Stimulated activated CD8-positive, alpha-beta memory T cell treated with anti-CD3 and anti-CD28 coated beads, Interleukin-12 subunit alpha, Interleukin-12 subunit beta, amount 100 ng/mL, for 1 hour (primary cell): Measurements from ENCODE around the gene HINFP.
"Not testable (repeated sequence)": the region's sequence is repeated elsewhere in the genome, so short reads cannot be mapped to it uniquely, and the experiment has no call there.

Experiments
- DNase-seq: peaks from one replicate; pipeline ENCODE4 v3.0.0-alpha.2; 2020; ENCODE audit warnings: low read depth

Gene HINFP

DNA sequence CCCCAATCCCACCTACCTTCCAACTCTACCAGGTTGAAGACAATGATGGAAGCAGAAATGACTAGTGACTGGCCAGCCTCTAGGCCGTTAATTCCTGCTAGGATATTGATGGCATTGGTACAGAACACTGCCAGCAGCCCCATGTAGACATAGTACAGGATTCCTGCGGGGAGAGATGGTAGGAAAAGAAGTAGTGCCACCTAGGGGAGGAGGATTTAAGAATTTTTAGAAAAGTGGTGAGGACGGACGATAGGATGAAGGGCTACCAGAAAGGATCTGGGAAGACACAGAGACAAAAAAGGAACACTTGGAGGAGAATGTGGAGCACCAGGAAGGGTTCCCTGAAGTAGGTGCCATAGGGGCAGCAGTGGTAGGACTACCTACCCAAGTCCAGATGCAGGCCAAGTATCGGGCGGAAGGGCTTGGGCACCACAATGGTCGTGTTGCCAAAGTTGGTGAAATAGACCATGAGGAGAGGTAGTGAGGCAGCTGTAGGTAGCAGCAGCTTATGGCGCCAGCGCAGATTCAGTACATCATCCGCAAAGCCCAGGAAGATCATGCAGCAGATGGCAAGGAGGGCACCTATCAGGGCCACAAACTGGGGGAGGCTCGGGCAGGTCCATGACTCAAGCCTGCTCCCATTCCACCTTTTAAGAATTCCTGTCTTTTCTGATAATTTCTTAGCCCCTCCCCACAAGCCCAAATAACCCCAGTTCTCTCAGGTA, 21.0 kb upstream of the HINFP start:
- no peak for DNase-seq

- no peak for DNase-seq
Measured at GRCh38 chr11:119100994-119101758, 20.2 kb upstream of the HINFP start.

DNA sequence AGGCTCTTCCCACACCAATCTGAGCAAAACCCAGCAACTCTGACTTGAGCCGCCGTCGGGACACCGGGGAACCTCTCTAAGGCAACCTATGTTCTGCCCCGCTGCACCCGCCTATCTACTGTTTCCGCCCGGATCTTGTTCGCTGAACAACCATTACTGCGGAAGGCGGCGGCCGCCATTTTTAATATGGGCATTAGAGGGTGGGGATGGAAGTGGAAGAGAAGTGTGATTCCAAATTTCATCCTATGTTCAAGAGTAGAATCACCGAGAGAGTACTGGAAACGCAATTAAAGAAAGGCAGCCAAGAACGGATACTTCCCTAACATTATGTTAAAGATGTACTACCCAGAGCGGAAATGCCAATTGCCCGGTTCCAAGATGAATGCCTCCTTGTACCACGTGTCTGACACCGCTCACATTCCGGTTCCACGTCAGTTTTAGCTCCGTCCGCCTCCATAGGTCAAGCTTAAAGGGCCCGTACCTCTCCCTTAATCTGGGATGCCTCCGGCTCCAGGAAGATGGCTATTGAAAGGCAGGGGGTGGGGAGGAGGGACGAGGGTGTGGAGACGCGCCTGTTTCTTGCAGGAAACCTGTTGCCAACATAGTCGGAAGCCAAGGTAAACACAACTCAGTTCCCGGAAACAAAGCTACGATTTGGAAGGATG, 19.5 kb upstream of the HINFP start, which contains the start of gene DPAGT1:
Gene DPAGT1 (minus strand): TSS at position 95 of the 665 bp plus-strand sequence. CDS start 198 bp downstream, outside the sequence.
- DNase-seq = peak; percentile 78

GRCh38 chr11:119103161-119103664, 18.2 kb upstream of the HINFP start:
- not testable (repeated sequence) for DNase-seq

DNA sequence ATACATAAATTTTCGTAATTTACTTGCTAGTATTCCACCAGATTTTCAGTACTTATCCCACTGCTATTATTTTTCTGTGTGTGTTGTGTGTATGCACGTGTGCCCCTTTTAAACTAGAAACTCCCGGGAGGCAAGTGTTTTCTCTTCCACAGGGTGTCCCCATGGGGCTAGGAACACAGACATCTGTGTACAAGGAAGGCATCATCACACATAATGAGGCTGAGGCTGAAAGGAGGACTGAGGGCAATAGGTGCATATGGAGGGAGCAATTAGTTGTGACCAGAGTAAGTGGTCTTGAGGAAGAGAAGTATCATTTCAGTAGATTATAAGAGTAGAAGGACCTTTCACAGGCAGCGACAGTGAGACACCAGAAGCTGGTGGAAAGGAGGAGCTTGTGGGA, 17.6 kb upstream of the HINFP start:
- DNase-seq = no peak

GRCh38 chr11:119106564-119107537, 14.5 kb upstream of the HINFP start, which contains the start of gene C2CD2L:
C2CD2L (plus strand) TSS chr11:119107344; CDS start chr11:119107742, 398 bp downstream.
- DNase-seq = peak; percentile 70

DNA sequence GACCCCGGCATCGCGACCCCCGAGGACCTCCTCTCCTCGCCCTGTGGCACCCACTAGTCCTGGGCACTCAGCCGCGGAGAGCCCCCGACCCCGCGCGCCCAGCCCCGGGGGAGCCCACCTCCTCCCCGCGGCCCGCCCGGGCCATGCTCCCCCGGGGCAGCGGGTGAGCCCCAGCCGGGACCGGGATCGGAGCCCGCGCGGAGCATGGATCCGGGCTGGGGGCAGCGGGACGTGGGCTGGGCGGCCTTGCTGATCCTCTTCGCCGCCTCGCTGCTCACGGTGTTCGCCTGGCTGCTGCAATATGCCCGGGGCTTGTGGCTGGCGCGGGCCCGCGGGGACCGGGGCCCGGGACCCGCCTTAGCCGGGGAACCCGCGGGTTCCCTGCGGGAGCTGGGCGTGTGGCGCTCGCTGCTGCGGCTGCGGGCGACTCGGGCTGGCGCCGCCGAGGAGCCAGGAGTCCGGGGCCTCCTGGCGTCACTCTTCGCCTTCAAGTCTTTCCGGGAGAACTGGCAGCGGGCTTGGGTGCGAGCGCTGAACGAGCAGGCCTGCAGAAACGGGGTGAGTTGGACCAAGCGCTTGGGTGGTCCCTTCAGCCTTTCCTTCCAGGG, 13.7 kb upstream of the HINFP start:
- DNase-seq = no peak

GRCh38 chr11:119108146-119108856, 13.1 kb upstream of the HINFP start:
- no peak for DNase-seq

DNA sequence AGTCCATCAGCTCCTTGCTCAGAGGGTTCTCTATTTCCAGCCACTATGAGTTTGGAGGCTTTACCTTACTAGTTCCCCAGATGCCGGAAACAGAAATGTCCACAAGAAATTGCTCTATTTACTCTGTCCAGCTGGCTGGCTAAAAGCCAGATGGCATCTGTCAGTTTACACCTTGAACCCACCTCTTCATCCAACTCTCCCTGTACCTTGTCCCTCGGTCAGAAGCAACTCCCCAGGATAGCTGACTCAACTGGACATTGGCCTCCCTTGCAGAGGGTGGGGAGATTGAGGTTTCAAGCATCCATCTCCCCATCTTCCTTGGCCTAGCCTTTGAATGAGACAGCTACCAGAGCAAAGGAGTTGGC, 12.5 kb upstream of the HINFP start:
- no peak for DNase-seq

GRCh38 chr11:119109843-119110242, 11.5 kb upstream of the HINFP start:
- DNase-seq = no peak

GRCh38 chr11:119110439-119110838, 10.9 kb upstream of the HINFP start:
- no peak for DNase-seq

- no peak for DNase-seq
Measured at GRCh38 chr11:119111361-119111925, 9.9 kb upstream of the HINFP start.

DNA sequence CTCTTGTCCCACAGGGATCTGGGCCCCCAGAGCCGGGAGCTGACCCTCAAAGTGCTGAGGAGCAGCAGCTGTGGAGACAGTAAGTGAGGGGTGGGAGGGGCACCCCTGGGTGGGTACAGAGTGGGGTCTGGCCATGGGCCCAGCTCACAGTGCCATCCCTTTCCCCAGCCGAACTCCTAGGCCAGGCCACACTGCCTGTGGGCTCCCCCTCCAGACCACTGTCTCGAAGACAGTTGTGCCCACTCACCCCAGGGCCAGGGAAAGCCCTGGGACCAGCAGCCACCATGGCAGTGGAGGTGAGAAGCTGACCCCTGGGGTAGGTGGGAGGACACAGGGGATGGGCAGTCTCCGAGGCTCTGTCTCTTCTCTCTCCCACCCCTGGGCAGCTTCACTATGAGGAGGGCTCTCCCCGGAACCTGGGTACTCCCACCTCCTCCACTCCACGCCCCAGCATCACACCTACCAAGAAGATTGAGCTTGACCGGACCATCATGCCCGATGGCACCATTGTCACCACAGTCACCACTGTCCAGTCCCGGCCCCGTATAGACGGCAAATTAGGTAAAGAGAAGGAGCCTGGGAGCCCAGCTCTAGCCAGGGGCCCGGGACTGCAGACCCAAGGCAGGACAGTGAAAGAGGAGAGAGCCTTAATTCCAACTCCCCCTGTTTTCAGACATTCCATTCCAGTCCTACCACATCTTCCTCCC, 8.9 kb upstream of the HINFP start:
- no peak for DNase-seq

DNA sequence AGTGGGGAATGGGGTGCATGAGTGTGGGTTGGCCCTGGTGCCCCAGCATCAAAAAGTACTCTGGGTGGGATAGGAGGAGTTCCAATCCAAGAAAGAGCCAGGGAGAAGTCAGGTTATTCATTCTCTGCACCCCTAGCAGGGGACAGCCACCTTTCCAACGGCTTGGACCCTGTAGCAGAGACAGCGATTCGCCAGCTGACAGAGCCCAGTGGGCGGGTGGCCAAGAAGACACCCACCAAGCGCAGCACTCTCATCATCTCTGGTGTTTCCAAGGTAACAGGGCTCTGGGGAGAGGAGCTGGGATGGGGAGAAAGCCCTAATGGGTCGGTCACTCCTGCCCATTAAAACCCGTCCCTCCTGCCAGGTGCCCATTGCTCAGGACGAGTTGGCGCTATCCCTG, 7.7 kb upstream of the HINFP start:
- no peak for DNase-seq

DNA sequence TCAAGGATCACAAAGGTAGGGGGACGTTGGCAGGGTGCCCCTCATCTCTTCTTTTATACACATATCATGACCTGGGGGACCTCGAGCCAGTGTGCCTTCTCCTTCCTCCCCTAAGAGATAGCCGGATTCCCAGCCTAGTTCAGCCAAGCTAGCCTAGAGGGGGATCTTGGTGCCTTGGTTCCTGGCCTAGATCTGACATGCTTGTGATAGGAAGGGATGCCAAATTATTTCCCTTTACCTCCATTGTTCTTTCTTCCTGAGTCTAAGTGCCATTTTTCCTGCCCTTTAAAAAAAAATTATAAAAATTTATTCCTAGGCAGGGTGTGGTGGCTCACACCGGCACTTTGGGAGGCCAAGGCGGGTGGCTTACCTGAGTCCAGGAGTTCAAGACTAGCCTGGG, 7.0 kb upstream of the HINFP start:
- no peak for DNase-seq

DNA sequence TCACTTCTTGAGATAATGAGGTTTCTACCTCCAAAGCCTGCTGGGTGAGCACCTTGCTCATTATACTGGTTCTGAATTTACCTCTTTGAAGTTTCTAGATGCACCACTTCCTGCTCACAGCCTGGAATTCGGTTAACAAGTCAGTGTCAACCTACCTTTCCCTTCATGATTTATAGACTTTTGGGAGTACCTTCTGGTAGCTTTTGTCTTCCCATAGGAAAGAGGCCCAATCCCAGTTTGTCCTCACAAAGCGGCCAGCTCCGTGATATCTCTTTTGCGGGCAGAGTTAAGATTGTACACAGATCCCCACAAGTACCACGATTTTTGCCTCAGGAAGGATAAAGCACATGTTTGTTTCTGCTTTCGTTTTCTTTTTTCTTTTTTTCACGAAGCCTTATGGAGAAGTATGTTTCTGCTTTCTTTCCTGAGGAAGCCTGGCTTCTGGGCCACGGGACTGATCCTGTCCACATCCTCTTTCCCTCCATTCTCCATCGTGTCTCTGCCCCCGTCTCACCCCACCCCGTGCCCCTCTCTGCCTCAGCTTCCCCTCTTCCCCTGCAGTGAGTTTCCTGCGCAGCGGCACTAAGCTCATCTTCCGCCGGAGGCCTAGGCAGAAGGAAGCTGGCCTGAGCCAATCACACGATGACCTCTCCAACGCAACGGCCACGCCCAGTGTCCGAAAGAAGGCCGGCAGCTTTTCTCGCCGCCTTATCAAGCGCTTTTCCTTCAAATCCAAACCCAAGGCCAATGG, 5.7 kb upstream of the HINFP start:
- no peak for DNase-seq

- no peak for DNase-seq
Measured at GRCh38 chr11:119116235-119116594, 5.2 kb upstream of the HINFP start.

DNA sequence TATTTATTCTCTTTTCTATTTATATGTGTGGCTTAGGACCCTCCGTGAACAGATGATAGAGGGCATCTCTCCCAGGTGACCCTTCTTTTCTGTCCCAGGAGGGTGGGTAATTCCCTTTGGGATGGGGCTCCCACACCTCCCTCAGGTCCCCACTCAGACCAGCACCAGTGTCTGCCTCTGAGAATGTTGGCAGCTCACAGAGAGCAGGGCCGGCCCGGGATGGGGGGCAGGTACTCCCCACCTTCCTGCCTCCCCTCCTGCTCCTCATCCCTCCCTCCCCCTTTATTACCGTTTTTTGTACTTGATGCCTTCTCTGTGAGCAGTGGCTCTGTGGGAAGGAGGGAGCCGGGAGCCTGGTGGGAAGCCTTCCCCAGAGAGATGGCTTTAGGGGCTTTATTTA, 4.8 kb upstream of the HINFP start:
- DNase-seq = no peak
